Embryonic facial prominence (tissue), 1 donor: Measurements from ENCODE around the gene ITPR1.

Experiments
- DNase-seq: peaks from one replicate; pipeline ENCODE4 v3.0.0-alpha.2; 2016; ENCODE audit errors: extremely low spot score

Gene ITPR1

DNA sequence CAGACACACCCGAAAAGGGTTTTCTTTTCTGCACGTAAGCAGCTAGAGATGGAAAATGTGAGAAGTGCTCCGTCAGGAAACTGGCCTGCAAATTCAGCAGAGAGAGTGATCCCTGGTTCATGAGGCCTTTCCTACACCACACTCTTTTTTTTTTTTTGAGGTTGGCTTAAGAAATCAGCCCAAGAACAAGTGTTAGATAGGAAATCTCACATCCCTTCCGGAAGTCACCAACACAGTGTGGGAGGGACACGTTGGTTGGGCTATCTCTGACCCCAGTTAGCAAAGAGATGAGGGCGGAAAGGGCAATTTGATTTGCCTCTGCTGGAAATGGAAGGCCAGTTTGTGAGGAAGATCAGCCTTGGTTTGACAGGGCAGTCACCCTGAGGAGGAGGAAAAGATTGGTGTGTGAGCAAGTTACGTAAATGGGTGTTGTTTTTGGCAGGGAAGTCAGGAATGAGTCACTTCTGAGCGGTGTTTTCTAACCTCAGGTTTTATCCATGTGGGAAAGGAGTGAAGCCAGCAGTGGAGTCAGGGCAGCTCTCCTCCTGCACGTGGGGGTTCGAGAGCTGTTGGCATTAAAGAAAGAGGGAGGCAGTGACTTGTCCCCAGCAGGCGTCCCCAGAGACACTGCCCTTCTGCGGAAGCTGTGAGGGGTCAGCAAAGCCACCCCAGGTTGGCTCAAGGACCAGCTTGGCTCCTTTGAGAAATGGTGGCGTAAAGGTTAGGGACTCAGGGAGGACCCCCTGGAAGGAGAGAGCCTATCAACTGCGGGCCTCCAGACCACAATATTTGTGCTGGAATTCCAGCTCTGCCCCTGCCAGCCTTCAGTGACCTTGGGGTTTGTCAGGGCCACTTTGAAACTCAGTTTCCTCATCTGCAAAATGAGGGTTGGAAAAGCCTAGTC is 248.5 kb downstream of the ITPR1 start:
- DNase-seq, result peak; percentile 53

GRCh38 chr3:4742359-4742758 is 249.2 kb downstream of the ITPR1 start:
- DNase-seq, result no peak

GRCh38 chr3:4743371-4743770 is 250.2 kb downstream of the ITPR1 start:
- no peak for DNase-seq

DNA sequence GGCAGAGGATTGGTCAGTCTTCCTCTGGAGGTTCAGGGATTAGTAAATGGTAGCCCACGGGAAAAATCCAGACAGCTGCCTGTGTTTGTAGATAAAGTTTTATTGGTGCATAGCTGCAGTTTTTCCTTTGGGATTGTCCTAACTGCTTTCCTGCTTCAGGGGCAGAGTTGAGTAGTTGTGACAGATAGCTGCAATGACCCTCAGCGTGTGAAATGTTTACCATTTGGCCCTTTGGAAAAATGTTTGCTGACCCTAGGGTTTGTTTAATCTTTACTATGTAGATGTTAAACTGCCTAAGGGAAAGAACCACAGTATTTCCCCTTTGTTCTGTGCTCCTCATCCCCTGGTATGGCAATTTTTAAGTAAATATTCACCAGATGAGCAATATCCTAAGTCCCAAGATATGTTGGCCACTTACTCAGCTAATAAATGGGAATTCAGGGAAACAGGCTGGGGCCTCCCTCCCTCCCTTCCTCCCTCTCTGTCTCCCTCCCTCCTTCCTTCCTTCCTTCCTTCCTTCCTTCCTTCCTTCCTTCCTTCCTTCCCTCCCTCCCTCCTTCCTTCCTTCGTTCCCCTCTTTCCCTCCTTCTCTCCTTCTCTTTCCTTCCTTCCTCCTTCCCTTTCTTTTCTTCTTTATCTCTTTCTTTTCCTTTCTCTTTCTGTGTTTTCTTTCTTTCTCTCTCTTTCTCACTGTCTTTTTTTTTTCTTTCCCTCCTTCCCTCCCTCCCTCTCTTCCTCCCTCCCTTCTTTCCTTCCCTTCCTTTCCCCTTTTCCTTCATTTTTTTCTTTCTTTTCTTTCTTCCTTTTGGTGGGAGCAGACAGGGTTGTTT is 251.5 kb downstream of the ITPR1 start:
- no peak for DNase-seq

GRCh38 chr3:4745235-4745610 is 252.1 kb downstream of the ITPR1 start:
- DNase-seq, result no peak

DNA sequence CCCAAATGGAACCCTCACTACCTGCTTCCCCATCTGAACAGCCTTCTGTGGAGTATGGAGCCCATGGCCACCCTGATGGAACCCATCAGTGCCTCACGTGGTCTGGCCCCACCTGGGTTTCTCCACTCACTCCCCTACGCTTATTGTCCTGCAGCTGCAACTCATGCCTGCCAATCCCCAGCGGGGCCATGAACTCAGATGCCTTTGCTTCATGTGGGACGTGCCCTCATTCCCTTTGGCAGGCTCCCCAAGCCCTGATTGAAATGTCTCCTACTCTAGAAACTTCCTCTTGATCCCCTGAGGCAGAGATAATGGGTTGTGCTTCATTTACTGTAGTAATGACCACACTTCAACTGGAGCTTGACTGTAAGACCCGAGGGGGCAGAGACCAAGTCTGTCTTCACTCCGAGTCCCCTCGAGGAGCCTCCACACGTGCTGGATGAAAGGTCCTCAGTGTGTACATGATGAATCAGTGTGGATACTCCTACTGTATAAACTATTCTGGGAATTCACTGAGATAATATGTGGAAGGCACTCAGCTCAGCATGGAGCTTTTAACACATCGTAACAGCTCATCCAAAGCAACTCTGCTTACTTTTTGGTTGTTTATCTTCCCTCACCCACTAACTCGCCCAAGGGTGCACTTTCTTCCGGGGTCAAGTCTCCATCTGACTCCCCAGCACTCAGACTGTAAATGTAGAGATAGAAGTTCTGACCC is 253.3 kb downstream of the ITPR1 start:
- DNase-seq, result no peak

- DNase-seq, result no peak
These were observed 255.0 kb downstream of the ITPR1 start for GRCh38 chr3:4748127-4748526.

DNA sequence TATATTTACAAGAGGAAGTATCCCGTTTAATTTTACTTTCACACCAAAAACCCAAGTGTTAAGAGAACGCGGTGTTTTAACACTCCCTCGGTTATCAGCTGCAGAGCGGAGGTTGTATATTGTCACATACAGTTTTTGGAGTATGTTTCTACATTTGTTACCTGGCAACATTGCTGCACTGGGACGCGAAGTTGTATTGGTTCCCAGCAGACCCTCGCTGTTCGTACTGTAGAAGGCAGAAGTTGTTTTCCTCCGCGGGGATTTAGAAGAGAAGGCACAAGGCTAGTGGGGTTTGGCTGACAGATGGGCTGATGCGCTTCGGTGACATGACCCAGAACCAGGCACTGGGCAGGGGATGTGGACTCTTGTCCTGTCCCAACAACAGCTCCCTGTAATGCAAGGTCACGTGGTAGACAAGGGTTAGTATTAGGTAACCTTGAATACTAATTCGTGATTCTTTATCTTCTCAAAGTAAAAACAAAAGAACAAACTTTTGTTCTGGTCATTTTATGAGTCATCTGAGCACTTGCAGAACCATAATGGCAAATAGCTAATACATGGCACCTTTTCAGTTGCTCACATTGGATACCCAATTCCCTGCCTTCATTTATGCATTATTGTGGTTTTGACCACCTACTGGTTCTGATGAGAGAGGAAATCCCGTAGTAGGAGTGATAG is 255.7 kb downstream of the ITPR1 start:
- no peak for DNase-seq

DNA sequence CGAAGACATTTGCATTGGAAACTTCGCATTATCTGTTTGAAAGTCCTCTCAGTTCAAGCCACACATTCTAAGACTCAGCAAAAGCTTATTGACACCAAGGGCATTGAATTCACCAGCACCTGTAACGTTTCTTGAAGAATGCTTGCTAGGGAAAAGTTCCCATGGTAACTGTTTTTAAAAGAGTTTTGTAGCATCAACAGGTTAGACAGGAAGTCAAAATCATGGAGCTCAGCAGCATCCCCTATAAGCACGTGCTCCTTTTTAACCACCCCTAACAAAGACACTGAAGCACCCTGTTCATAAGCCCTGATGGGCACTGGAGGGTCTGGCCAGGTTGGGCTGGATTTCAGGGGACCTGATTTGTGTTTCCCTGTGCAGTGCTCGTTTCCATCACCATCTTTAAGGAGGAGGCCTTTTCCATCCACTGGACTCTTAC is 256.4 kb downstream of the ITPR1 start:
- no peak for DNase-seq

- DNase-seq, result no peak
These were observed 257.3 kb downstream of the ITPR1 start for GRCh38 chr3:4750306-4750968.

DNA sequence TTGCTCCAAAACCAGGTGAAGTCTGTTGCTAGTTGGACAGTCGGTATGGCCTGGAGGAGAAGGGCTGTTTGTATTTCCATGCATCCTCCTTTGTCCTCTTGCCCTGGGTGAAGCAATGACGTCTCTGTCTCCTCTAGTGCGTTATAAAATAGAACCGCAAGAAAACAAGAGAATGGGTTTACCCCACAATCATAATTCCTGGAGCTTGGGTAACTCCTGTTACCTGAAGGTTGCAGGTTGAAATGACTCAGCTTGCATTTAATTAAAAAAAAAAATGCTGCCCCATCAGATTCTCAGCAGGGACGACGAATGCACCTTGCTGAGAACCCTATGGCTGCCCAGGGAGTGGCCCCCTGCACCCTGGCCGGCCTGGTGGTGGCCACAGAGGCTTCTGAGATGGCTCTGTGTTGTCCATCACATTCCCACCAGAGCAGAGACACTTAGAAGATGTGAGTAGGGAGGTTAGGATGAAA is 257.9 kb downstream of the ITPR1 start:
- DNase-seq, result no peak

GRCh38 chr3:4751502-4752101 is 258.5 kb downstream of the ITPR1 start:
- DNase-seq, result no peak

- no peak for DNase-seq
These were observed 259.3 kb downstream of the ITPR1 start for GRCh38 chr3:4752201-4753072.

GRCh38 chr3:4753073-4753691 is 260.0 kb downstream of the ITPR1 start:
- DNase-seq, result no peak

DNA sequence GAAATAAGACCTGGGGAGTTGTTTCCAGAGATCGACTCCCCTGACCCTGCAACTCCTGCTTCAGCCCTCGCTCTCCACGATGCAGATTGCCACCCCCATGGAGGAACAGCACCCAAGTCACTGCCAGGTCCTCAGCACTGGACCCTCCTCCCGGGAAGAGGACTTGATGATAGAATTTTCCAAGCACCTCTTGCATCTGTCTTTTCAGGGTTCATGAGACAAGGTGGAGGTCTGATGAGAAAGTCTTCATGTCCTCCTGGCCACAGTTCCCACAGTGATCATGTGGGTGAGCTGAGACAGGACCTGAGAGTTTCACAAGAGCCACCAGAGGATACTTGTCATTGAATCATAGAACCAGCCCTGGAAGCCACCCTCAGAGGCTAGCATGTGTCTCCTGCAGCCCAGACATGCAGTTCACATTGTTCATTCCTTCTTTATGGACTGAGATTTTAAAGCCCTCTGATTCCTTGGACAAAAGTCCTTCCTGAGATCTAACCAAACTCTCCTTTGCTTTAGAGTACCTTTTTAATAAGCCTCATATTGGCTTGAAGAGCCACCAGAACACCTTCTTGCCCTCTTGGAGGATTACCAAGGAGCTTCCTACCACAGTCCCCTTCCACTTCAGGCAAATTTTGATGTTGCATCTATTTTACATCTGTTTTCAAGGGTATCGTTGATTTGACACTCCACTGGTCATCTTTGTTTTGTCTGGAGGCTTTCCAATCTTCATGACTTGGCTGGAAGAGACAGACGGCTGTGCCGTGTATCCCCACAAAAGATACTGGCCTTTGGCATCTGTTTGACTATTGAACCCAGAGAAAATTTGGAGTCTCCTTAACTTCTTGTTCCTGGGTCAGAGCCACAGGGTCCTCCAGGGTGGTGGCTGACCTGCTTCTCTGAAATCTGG is 261.3 kb downstream of the ITPR1 start:
- DNase-seq, result no peak

- no peak for DNase-seq
These were observed 262.4 kb downstream of the ITPR1 start for GRCh38 chr3:4755566-4755965.

- no peak for DNase-seq
These were observed 263.1 kb downstream of the ITPR1 start for GRCh38 chr3:4756057-4756775.
